ENCODE results near the gene COMMD10.

COMMD10 gene

GRCh38 chr5:116225281-116225922 is 140.6 kb downstream of the COMMD10 start:
- DNase-seq: no peak

GRCh38 chr5:116229131-116229689 is 144.4 kb downstream of the COMMD10 start:
- DNase-seq: no peak

GRCh38 chr5:116231288-116231687 is 146.5 kb downstream of the COMMD10 start:
- DNase-seq: no peak

GRCh38 chr5:116234681-116235080 is 149.9 kb downstream of the COMMD10 start:
- DNase-seq: no peak

GRCh38 chr5:116237917-116238500 is 153.2 kb downstream of the COMMD10 start:
- no peak for DNase-seq

- no peak for DNase-seq
These were observed 157.5 kb downstream of the COMMD10 start for GRCh38 chr5:116242343-116242742.

GRCh38 chr5:116248432-116248831 is 163.6 kb downstream of the COMMD10 start:
- no peak for DNase-seq

- DNase-seq: no peak
These were observed 164.8 kb downstream of the COMMD10 start for GRCh38 chr5:116249648-116250047.

- DNase-seq: no peak
These were observed 171.9 kb downstream of the COMMD10 start for GRCh38 chr5:116256717-116257116.

GRCh38 chr5:116265471-116265870 is 180.6 kb downstream of the COMMD10 start:
- DNase-seq: no peak

GRCh38 chr5:116271446-116272025 is 186.7 kb downstream of the COMMD10 start:
- DNase-seq: no peak

- no peak for DNase-seq
These were observed 187.6 kb downstream of the COMMD10 start for GRCh38 chr5:116272281-116272941.

GRCh38 chr5:116273448-116274242 is 188.8 kb downstream of the COMMD10 start:
- no peak for DNase-seq

GRCh38 chr5:116274251-116274650 is 189.4 kb downstream of the COMMD10 start:
- no peak for DNase-seq

- DNase-seq: no peak
These were observed 190.5 kb downstream of the COMMD10 start for GRCh38 chr5:116275282-116275681.

GRCh38 chr5:116276952-116277351 is 192.1 kb downstream of the COMMD10 start:
- DNase-seq: no peak

- no peak for DNase-seq
These were observed 195.5 kb downstream of the COMMD10 start for GRCh38 chr5:116280149-116280803.

- DNase-seq: no peak
These were observed 196.5 kb downstream of the COMMD10 start for GRCh38 chr5:116281309-116281708.

- no peak for DNase-seq
These were observed 203.7 kb downstream of the COMMD10 start for GRCh38 chr5:116288524-116288923.

- no peak for DNase-seq
These were observed 204.5 kb downstream of the COMMD10 start for GRCh38 chr5:116289276-116289675.

- DNase-seq: no peak
These were observed 206.4 kb downstream of the COMMD10 start for GRCh38 chr5:116291271-116291670.

GRCh38 chr5:116292321-116292720 is 207.5 kb downstream of the COMMD10 start:
- no peak for DNase-seq
